ENCODE results near the gene RREB1. TPM values are rescaled to one million over a fixed set of nuclear protein-coding genes. Genes with fewer than 3 reads are reported as not detected.

Gene RREB1
- polyA plus RNA-seq, 1 donor from 2014 or later = not detected

DNA sequence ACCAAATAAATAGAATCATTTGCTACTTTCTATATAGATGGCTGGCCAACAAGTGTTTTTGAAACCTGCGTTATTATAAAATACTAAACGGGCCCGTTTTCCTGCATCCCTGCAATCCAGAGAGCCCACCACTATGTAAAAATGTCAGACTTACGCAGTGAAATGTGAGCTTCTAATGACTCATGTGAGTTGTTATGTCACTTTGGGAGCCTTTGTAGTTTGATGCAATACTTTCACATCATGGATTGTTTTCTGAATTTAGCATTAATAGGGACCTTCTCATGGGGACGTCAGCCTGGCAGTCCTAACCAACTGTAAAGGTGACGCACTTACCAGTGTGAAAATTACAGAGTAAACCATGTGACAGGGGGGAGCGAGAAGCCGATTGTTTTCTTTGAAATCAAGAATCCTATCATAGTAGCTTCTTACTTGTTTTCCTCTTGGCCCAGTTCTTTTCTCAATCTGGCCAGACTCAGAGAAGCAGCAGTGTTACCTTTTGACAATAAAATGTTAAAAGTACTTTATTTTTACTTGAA lies 130.0 kb downstream of the RREB1 start:
- no peak overlapping the region for H3K27ac ChIP-seq (ENCODE audit: low read length)
- no peaks in the 10 kb centered on the region for H3K9me3 ChIP-seq (ENCODE audit: low read length)
- no peaks in the 10 kb centered on the region for H3K36me3 ChIP-seq (ENCODE audit: insufficient read depth, low read length)
- no peak overlapping the region for H3K4me2 ChIP-seq (ENCODE audit: low read length)
- TF ChIP-seq EZH2 (IDR thresholded peaks at IDR 0.05; ENCODE audit: borderline replicate concordance, insufficient read depth, low read length, poor library complexity, severe bottlenecking) = no peak
- TF ChIP-seq TAF1 (IDR thresholded peaks at IDR 0.05; ENCODE audit: low read depth) = no peak
- no peak for TF ChIP-seq EP300 (conservative IDR thresholded peaks at IDR 0.05; ENCODE audit: poor library complexity, severe bottlenecking)
- no peak for TF ChIP-seq MXI1 (conservative IDR thresholded peaks at IDR 0.05; ENCODE audit: poor library complexity, severe bottlenecking)
- no peak overlapping the region for H3K9ac ChIP-seq (ENCODE audit: low read length)
- no peaks in the 10 kb centered on the region for H3K27me3 ChIP-seq (ENCODE audit: insufficient read depth, low read depth, low read length)
- H3F3A ChIP-seq (ENCODE audit: insufficient read depth, low read length, poor library complexity, severe bottlenecking) = no peaks in the 10 kb centered on the region
- H4K20me1 ChIP-seq (ENCODE audit: insufficient read depth) = no peaks in the 10 kb centered on the region
- no peak overlapping the region for H3K4me3 ChIP-seq (ENCODE audit: low read length)
- H3K9me2 ChIP-seq (ENCODE audit: insufficient read depth, low read length) = no peaks in the 10 kb centered on the region
- H2AFZ ChIP-seq (ENCODE audit: low read depth, low read length) = no peak overlapping the region
- no peaks in the 10 kb centered on the region for H3K79me2 ChIP-seq (replicated peaks; ENCODE audit: insufficient read depth, low read length)

DNA sequence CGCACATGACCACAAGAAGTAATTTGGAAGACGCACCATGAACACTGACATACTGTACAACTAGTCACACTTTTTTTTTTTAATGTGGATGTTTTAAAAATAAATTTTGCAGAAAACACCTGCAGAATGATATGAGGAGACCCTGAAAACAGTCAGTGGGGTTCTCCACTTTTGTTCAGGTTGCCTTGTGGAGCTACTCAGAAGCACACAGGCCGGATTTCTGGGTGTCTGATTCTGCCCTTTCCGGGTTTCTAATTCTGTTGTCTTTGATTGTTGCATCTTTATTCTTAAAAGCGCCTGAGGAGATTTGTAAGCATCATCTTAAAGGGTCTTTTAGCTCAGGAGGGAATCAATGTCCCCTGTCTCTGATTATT lies 130.8 kb downstream of the RREB1 start:
- no peak overlapping the region for H2AFZ ChIP-seq (ENCODE audit: low read depth, low read length)
- H3K79me2 ChIP-seq (replicated peaks; ENCODE audit: insufficient read depth, low read length) = no peaks in the 10 kb centered on the region
- no peaks in the 10 kb centered on the region for H3F3A ChIP-seq (ENCODE audit: insufficient read depth, low read length, poor library complexity, severe bottlenecking)
- no peak overlapping the region for H3K4me2 ChIP-seq (ENCODE audit: low read length)
- H3K27me3 ChIP-seq (ENCODE audit: insufficient read depth, low read depth, low read length) = no peaks in the 10 kb centered on the region
- no peak overlapping the region for H3K27ac ChIP-seq (ENCODE audit: low read length)
- no peak overlapping the region for H3K9ac ChIP-seq (ENCODE audit: low read length)
- TF ChIP-seq TAF1 (IDR thresholded peaks at IDR 0.05; ENCODE audit: low read depth) = no peak
- TF ChIP-seq POLR2AphosphoS5 (IDR thresholded peaks at IDR 0.05) = no peak
- TF ChIP-seq SMC3 (conservative IDR thresholded peaks at IDR 0.05; ENCODE audit: poor library complexity) = no peak
- TF ChIP-seq, protein P1, sequence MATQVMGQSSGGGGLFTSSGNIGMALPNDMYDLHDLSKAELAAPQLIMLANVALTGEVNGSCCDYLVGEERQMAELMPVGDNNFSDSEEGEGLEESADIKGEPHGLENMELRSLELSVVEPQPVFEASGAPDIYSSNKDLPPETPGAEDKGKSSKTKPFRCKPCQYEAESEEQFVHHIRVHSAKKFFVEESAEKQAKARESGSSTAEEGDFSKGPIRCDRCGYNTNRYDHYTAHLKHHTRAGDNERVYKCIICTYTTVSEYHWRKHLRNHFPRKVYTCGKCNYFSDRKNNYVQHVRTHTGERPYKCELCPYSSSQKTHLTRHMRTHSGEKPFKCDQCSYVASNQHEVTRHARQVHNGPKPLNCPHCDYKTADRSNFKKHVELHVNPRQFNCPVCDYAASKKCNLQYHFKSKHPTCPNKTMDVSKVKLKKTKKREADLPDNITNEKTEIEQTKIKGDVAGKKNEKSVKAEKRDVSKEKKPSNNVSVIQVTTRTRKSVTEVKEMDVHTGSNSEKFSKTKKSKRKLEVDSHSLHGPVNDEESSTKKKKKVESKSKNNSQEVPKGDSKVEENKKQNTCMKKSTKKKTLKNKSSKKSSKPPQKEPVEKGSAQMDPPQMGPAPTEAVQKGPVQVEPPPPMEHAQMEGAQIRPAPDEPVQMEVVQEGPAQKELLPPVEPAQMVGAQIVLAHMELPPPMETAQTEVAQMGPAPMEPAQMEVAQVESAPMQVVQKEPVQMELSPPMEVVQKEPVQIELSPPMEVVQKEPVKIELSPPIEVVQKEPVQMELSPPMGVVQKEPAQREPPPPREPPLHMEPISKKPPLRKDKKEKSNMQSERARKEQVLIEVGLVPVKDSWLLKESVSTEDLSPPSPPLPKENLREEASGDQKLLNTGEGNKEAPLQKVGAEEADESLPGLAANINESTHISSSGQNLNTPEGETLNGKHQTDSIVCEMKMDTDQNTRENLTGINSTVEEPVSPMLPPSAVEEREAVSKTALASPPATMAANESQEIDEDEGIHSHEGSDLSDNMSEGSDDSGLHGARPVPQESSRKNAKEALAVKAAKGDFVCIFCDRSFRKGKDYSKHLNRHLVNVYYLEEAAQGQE (IDR thresholded peaks at IDR 0.05; ENCODE audit: borderline replicate concordance) = no peak
- no peak for TF ChIP-seq EZH2 (IDR thresholded peaks at IDR 0.05; ENCODE audit: borderline replicate concordance, insufficient read depth, low read length, poor library complexity, severe bottlenecking)
- TF ChIP-seq, protein P2, sequence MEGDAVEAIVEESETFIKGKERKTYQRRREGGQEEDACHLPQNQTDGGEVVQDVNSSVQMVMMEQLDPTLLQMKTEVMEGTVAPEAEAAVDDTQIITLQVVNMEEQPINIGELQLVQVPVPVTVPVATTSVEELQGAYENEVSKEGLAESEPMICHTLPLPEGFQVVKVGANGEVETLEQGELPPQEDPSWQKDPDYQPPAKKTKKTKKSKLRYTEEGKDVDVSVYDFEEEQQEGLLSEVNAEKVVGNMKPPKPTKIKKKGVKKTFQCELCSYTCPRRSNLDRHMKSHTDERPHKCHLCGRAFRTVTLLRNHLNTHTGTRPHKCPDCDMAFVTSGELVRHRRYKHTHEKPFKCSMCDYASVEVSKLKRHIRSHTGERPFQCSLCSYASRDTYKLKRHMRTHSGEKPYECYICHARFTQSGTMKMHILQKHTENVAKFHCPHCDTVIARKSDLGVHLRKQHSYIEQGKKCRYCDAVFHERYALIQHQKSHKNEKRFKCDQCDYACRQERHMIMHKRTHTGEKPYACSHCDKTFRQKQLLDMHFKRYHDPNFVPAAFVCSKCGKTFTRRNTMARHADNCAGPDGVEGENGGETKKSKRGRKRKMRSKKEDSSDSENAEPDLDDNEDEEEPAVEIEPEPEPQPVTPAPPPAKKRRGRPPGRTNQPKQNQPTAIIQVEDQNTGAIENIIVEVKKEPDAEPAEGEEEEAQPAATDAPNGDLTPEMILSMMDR (IDR thresholded peaks at IDR 0.05; ENCODE audit: poor library complexity, severe bottlenecking) = no peak
- no peak for TF ChIP-seq RAD21 (conservative IDR thresholded peaks at IDR 0.05)
- TF ChIP-seq MXI1 (conservative IDR thresholded peaks at IDR 0.05; ENCODE audit: poor library complexity, severe bottlenecking) = no peak
- TF ChIP-seq EP300 (conservative IDR thresholded peaks at IDR 0.05; ENCODE audit: poor library complexity, severe bottlenecking) = no peak
- no peaks in the 10 kb centered on the region for H3K9me3 ChIP-seq (ENCODE audit: low read length)
- H3K4me3 ChIP-seq (ENCODE audit: low read length) = no peak overlapping the region
- H3K9me2 ChIP-seq (ENCODE audit: insufficient read depth, low read length) = no peaks in the 10 kb centered on the region
- no peaks in the 10 kb centered on the region for H3K36me3 ChIP-seq (ENCODE audit: insufficient read depth, low read length)
- H4K20me1 ChIP-seq (ENCODE audit: insufficient read depth) = no peaks in the 10 kb centered on the region
